Measurements from ENCODE around the gene SBDS.
"Not testable (repeated sequence)": the region's sequence is repeated elsewhere in the genome, so short reads cannot be mapped to it uniquely, and the experiment has no call there.

GRCh38 chr7:66989552-66989951, 5.8 kb downstream of the SBDS start:
- TF ChIP-seq SMC3 (IDR thresholded peaks at IDR 0.05; ENCODE audit: low read depth, low read length); CTCF (conservative IDR thresholded peaks at IDR 0.05; ENCODE audit: low read depth, low read length); MXI1 (IDR thresholded peaks at IDR 0.05; ENCODE audit: borderline replicate concordance, low read depth, low read length); CEBPB (IDR thresholded peaks at IDR 0.05; ENCODE audit: low read depth, low read length); BHLHE40 (IDR thresholded peaks at IDR 0.05; ENCODE audit: low read depth, low read length); POLR2A (IDR thresholded peaks at IDR 0.05; ENCODE audit: low read depth, low read length); RFX5 (IDR thresholded peaks at IDR 0.05; ENCODE audit: low read depth, low read length); RCOR1 (IDR thresholded peaks at IDR 0.05; ENCODE audit: insufficient replicate concordance, low read length); USF2 (IDR thresholded peaks at IDR 0.05; ENCODE audit: low read depth, low read length): not testable (repeated sequence)
- TF ChIP-seq, protein P1, sequence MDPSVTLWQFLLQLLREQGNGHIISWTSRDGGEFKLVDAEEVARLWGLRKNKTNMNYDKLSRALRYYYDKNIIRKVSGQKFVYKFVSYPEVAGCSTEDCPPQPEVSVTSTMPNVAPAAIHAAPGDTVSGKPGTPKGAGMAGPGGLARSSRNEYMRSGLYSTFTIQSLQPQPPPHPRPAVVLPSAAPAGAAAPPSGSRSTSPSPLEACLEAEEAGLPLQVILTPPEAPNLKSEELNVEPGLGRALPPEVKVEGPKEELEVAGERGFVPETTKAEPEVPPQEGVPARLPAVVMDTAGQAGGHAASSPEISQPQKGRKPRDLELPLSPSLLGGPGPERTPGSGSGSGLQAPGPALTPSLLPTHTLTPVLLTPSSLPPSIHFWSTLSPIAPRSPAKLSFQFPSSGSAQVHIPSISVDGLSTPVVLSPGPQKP (IDR thresholded peaks at IDR 0.05; ENCODE audit: borderline replicate concordance, low read depth, low read length): not testable (repeated sequence)

Measured in IMR-90 (cell line).